Measurements from ENCODE around the gene TJP2.

Gene TJP2

GRCh38 chr9:69197687-69198086 is 23.6 kb downstream of the TJP2 start:
- H3K4me3 ChIP-seq (ENCODE audit: low read depth, low read length): no peak overlapping the region
- TF ChIP-seq, protein P1, sequence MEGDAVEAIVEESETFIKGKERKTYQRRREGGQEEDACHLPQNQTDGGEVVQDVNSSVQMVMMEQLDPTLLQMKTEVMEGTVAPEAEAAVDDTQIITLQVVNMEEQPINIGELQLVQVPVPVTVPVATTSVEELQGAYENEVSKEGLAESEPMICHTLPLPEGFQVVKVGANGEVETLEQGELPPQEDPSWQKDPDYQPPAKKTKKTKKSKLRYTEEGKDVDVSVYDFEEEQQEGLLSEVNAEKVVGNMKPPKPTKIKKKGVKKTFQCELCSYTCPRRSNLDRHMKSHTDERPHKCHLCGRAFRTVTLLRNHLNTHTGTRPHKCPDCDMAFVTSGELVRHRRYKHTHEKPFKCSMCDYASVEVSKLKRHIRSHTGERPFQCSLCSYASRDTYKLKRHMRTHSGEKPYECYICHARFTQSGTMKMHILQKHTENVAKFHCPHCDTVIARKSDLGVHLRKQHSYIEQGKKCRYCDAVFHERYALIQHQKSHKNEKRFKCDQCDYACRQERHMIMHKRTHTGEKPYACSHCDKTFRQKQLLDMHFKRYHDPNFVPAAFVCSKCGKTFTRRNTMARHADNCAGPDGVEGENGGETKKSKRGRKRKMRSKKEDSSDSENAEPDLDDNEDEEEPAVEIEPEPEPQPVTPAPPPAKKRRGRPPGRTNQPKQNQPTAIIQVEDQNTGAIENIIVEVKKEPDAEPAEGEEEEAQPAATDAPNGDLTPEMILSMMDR (IDR thresholded peaks at IDR 0.05; ENCODE audit: borderline replicate concordance, insufficient read depth, low read depth, low read length): no peak

DNA sequence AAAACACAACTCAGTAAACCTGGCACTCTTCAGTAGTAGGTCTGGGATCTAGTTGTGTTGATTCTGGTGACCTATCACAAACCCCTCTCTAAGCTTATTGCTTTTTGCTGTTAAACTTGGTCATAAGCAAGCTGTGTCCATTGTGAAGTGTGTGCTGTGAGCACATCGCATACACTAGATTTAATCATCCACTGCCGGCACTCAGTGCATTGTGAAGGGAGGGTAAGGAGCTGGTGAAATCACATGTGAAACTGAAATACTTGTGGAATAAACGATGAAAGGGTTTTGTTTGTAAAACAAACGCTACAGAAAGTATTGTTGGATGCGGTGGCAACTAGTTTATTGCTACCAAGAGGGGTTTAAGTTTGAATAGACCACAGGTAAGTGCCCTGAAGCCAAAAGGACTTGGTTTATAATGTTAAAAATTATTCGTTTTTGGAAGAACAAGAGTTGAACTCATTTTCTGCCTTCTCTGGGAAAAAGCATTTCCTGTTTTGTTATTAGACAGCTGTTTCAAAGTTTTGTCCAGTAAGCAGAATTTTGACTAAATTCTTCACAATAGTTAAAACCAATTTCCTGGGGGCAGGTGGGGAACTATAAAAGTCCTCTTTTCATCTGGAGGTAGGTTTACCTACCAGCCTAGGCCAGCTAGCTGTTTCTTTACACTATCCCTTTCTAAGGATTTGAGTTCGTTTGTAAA is 24.6 kb downstream of the TJP2 start:
- no peak overlapping the region for H3K4me3 ChIP-seq (ENCODE audit: low read depth, low read length)
- TF ChIP-seq, protein P1 (IDR thresholded peaks at IDR 0.05; ENCODE audit: borderline replicate concordance, insufficient read depth, low read depth, low read length): no peak

GRCh38 chr9:69199769-69200470 is 25.8 kb downstream of the TJP2 start:
- H3K4me3 ChIP-seq (ENCODE audit: low read depth, low read length): no peak overlapping the region
- TF ChIP-seq, protein P1 (IDR thresholded peaks at IDR 0.05; ENCODE audit: borderline replicate concordance, insufficient read depth, low read depth, low read length): no peak

DNA sequence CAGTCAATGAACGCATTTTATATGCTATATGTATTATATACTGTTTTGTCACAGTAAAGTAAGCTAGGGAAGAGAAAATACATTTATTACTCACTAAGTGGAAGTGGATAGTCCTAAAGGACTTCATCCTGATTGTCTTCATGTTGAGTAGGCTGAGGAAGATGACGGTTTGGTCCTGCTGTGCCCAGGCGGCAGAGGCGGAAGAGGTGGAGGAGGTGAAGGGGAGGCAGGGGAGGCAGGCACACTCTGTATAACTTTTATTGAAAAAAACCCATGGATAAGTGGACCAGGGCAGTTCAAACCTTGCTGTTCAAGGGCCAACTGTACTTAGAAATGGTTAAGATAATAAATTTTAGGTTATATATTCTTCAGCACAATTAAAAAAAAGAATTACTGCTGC is 28.5 kb downstream of the TJP2 start:
- no peak overlapping the region for H3K4me3 ChIP-seq (ENCODE audit: low read depth, low read length)
- TF ChIP-seq, protein P1 (IDR thresholded peaks at IDR 0.05; ENCODE audit: borderline replicate concordance, insufficient read depth, low read depth, low read length): no peak

- TF ChIP-seq, protein P1 (IDR thresholded peaks at IDR 0.05; ENCODE audit: borderline replicate concordance, insufficient read depth, low read depth, low read length): no peak
- no peak overlapping the region for H3K4me3 ChIP-seq (ENCODE audit: low read depth, low read length)
Measured at GRCh38 chr9:69204326-69204725, 30.2 kb downstream of the TJP2 start.

GRCh38 chr9:69204849-69205248 is 30.8 kb downstream of the TJP2 start:
- TF ChIP-seq, protein P1 (IDR thresholded peaks at IDR 0.05; ENCODE audit: borderline replicate concordance, insufficient read depth, low read depth, low read length): no peak
- no peak overlapping the region for H3K4me3 ChIP-seq (ENCODE audit: low read depth, low read length)

GRCh38 chr9:69206047-69206446 is 32.0 kb downstream of the TJP2 start:
- TF ChIP-seq, protein P1 (IDR thresholded peaks at IDR 0.05; ENCODE audit: borderline replicate concordance, insufficient read depth, low read depth, low read length): no peak
- no peak overlapping the region for H3K4me3 ChIP-seq (ENCODE audit: low read depth, low read length)
